GM23338 (cell line): ENCODE measurements around the gene ARID1B. TPM values are rescaled to one million over a fixed set of nuclear protein-coding genes. Genes with fewer than 3 reads are reported as not detected.

ENCODE experiments used
- ATAC-seq: fragments of 200-7000 bp; cut with Tn5 transposase; 3 replicates; pipeline ENCODE4 v1.9.1; 2020
- DNase-seq: peaks from one replicate; pipeline ENCODE4 v3.0.0-alpha.2; 2015; ENCODE audit warnings: low spot score
- H2AFZ ChIP-seq: fragments of 200-600 bp; sonication (generic); 2 replicates; pipeline ENCODE4 v1.8.0; 2016; ENCODE audit warnings: antibody characterized with exemption, mild to moderate bottlenecking, moderate library complexity
- H3F3A ChIP-seq: fragments of 200-600 bp; sonication (generic); replicated peaks from 2 replicates; pipeline ENCODE4 v1.8.0; 2017; ENCODE audit warnings: antibody characterized with exemption, mixed run types, low read depth
- H3K27ac ChIP-seq: fragments of 200-600 bp; sonication (generic); 2 replicates; pipeline ENCODE4 v1.6.1; 2016; ENCODE audit warnings: low read depth
- H3K27me3 ChIP-seq: fragments of 200-600 bp; sonication (generic); 2 replicates; pipeline ENCODE4 v1.8.0; 2016; ENCODE audit warnings: mild to moderate bottlenecking, mixed run types, moderate library complexity; ENCODE audit not compliant: insufficient read depth
- H3K36me3 ChIP-seq: fragments of 200-600 bp; sonication (generic); 2 replicates; pipeline ENCODE4 v1.8.0; 2016; ENCODE audit warnings: mild to moderate bottlenecking; ENCODE audit not compliant: insufficient read depth
- H3K4me1 ChIP-seq: fragments of 200-600 bp; sonication (generic); 2 replicates; pipeline ENCODE4 v1.8.0; 2016; ENCODE audit warnings: mild to moderate bottlenecking, moderate library complexity; ENCODE audit not compliant: insufficient read depth
- H3K4me2 ChIP-seq: fragments of 200-600 bp; sonication (generic); 2 replicates; pipeline ENCODE4 v1.7.1; 2017; ENCODE audit warnings: mixed run types
- H3K4me3 ChIP-seq: fragments of 200-600 bp; sonication (generic); 2 replicates; pipeline ENCODE4 v1.6.1; 2016; ENCODE audit warnings: mixed run types
- H3K79me2 ChIP-seq: fragments of 200-600 bp; sonication (generic); replicated peaks from 2 replicates; pipeline ENCODE4 v1.8.0; 2017; ENCODE audit warnings: mild to moderate bottlenecking; ENCODE audit not compliant: insufficient read depth
- H3K9me2 ChIP-seq: fragments of 200-600 bp; sonication (generic); 2 replicates; pipeline ENCODE4 v1.8.0; 2017; ENCODE audit not compliant: insufficient read depth
- H4K20me1 ChIP-seq: fragments of 200-600 bp; sonication (generic); replicated peaks from 2 replicates; pipeline ENCODE4 v1.8.0; 2017; ENCODE audit warnings: mild to moderate bottlenecking; ENCODE audit not compliant: insufficient read depth
- H3K27ac Mint-ChIP-seq: 2 replicates; pipeline ENCODE4 v1.8.0; 2020; ENCODE audit warnings: inconsistent platforms, mild to moderate bottlenecking, moderate library complexity, mixed read lengths
- H3K27me3 Mint-ChIP-seq: 3 replicates; pipeline ENCODE4 v1.8.0; 2022; ENCODE audit warnings: low read depth, mild to moderate bottlenecking, moderate library complexity, mixed read lengths, inconsistent platforms; ENCODE audit not compliant: insufficient read depth, poor library complexity
- H3K36me3 Mint-ChIP-seq: 3 replicates; pipeline ENCODE4 v1.8.0; 2021; ENCODE audit warnings: low read depth, mild to moderate bottlenecking, inconsistent platforms, moderate library complexity, mixed read lengths
- H3K4me1 Mint-ChIP-seq: 3 replicates; pipeline ENCODE4 v1.8.0; 2020; ENCODE audit warnings: mild to moderate bottlenecking, inconsistent platforms, mixed read lengths
- H3K4me3 Mint-ChIP-seq: 3 replicates; pipeline ENCODE4 v1.8.0; 2021; ENCODE audit warnings: moderate library complexity, mild to moderate bottlenecking, inconsistent platforms, mixed read lengths
- H3K9me3 Mint-ChIP-seq: 3 replicates; pipeline ENCODE4 v1.8.0; 2020; ENCODE audit warnings: moderate library complexity, mild to moderate bottlenecking, inconsistent platforms, mixed read lengths
- EZH2 ChIP-seq: fragments of 200-600 bp; sonication (generic); IDR thresholded peaks from one replicate; pipeline ENCODE4 v1.8.0; 2017; ENCODE audit warnings: antibody characterized with exemption, mild to moderate bottlenecking, low read depth; ENCODE audit not compliant: unreplicated experiment
- NANOG ChIP-seq: IDR thresholded peaks from 2 replicates; pipeline ENCODE4 v1.6.1; 2016; ENCODE audit warnings: antibody characterized with exemption, borderline replicate concordance
- STAT1 ChIP-seq: IDR thresholded peaks from one replicate; pipeline ENCODE4 v1.6.1; 2016; ENCODE audit warnings: antibody characterized with exemption; ENCODE audit not compliant: unreplicated experiment
- ZNF114 ChIP-seq: fragments of 250-450 bp; sonication (Bioruptor Pico); IDR thresholded peaks from 2 replicates; pipeline ENCODE4 v1.5.0; 2020; ENCODE audit warnings: mild to moderate bottlenecking, moderate library complexity
- ZNF331 ChIP-seq: fragments of 250-450 bp; sonication (Bioruptor Pico); IDR thresholded peaks from 2 replicates; pipeline ENCODE4 v1.5.0; 2020; ENCODE audit warnings: low read depth, mild to moderate bottlenecking, moderate library complexity
- polyA plus RNA-seq: library from polyadenylated mRNA; unstranded; fragments of >200 nt; fragmentation: Nextera tagmentation; extraction: Ambion mirVana; gene quantifications from 2 replicates; pipeline ENCODE4 v1.2.1, GENCODE V29; 2016
- total RNA-seq: library from RNA; depleted of rRNA; stranded (reverse); fragments of >200 nt; shearing (Covaris generic); gene quantifications from 2 replicates; pipeline ENCODE4 v1.2.3, GENCODE V29; 2014
- TF ChIP-seq, protein P1 (sequence below), 2 experiments: fragments of 200-600 bp in 1 of 2; sonication (generic) in 1 of 2; conservative IDR thresholded peaks; 2 replicates each; pipeline versions ENCODE4 v1.5.1 to v1.6.1; 2016 to 2017; ENCODE audit warnings: antibody characterized with exemption in 2 of 2, low read depth in 2 of 2, mild to moderate bottlenecking in 2 of 2, moderate library complexity in 1 of 2
- TF ChIP-seq, protein P2 (sequence below): IDR thresholded peaks from one replicate; pipeline ENCODE4 v1.6.1; 2018; ENCODE audit warnings: antibody characterized with exemption; ENCODE audit not compliant: unreplicated experiment
- TF ChIP-seq, protein P3 (sequence below): IDR thresholded peaks from 2 replicates; pipeline ENCODE4 v1.6.1; 2016; ENCODE audit warnings: antibody characterized with exemption

The ARID1B gene
- total and polyA plus RNA-seq, 2 experiments from 2014 or later: 59.3 to 72.2 TPM

DNA sequence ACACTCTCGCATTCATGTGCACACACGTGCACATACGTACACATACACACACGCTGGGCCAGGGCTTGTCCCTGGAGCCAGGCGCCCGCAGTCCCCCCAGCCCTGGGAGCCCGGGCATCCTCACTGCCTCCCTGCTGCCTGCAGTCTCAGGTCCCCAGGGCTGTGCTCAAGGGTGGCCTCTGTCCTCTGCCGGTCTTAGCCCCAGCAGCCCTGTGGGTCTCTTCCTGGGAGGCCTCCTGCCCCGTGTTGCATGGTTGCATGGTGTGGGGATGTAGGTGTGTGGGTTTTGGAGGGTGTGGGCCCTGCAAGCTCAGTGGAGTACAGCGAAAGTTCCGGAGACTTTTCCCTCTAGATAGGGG, 444.6 kb downstream of the ARID1B start (continued):
- TF ChIP-seq, protein P1, sequence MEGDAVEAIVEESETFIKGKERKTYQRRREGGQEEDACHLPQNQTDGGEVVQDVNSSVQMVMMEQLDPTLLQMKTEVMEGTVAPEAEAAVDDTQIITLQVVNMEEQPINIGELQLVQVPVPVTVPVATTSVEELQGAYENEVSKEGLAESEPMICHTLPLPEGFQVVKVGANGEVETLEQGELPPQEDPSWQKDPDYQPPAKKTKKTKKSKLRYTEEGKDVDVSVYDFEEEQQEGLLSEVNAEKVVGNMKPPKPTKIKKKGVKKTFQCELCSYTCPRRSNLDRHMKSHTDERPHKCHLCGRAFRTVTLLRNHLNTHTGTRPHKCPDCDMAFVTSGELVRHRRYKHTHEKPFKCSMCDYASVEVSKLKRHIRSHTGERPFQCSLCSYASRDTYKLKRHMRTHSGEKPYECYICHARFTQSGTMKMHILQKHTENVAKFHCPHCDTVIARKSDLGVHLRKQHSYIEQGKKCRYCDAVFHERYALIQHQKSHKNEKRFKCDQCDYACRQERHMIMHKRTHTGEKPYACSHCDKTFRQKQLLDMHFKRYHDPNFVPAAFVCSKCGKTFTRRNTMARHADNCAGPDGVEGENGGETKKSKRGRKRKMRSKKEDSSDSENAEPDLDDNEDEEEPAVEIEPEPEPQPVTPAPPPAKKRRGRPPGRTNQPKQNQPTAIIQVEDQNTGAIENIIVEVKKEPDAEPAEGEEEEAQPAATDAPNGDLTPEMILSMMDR (conservative IDR thresholded peaks at IDR 0.05; ENCODE audit: low read depth in 2 of 2): no peak
- TF ChIP-seq NANOG (no peak), ZNF114 (CRISPR knock-in tag) (no peak), EZH2 (no peak), ZNF331 (no peak)
- TF ChIP-seq, protein P2, sequence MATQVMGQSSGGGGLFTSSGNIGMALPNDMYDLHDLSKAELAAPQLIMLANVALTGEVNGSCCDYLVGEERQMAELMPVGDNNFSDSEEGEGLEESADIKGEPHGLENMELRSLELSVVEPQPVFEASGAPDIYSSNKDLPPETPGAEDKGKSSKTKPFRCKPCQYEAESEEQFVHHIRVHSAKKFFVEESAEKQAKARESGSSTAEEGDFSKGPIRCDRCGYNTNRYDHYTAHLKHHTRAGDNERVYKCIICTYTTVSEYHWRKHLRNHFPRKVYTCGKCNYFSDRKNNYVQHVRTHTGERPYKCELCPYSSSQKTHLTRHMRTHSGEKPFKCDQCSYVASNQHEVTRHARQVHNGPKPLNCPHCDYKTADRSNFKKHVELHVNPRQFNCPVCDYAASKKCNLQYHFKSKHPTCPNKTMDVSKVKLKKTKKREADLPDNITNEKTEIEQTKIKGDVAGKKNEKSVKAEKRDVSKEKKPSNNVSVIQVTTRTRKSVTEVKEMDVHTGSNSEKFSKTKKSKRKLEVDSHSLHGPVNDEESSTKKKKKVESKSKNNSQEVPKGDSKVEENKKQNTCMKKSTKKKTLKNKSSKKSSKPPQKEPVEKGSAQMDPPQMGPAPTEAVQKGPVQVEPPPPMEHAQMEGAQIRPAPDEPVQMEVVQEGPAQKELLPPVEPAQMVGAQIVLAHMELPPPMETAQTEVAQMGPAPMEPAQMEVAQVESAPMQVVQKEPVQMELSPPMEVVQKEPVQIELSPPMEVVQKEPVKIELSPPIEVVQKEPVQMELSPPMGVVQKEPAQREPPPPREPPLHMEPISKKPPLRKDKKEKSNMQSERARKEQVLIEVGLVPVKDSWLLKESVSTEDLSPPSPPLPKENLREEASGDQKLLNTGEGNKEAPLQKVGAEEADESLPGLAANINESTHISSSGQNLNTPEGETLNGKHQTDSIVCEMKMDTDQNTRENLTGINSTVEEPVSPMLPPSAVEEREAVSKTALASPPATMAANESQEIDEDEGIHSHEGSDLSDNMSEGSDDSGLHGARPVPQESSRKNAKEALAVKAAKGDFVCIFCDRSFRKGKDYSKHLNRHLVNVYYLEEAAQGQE: no peak

DNA sequence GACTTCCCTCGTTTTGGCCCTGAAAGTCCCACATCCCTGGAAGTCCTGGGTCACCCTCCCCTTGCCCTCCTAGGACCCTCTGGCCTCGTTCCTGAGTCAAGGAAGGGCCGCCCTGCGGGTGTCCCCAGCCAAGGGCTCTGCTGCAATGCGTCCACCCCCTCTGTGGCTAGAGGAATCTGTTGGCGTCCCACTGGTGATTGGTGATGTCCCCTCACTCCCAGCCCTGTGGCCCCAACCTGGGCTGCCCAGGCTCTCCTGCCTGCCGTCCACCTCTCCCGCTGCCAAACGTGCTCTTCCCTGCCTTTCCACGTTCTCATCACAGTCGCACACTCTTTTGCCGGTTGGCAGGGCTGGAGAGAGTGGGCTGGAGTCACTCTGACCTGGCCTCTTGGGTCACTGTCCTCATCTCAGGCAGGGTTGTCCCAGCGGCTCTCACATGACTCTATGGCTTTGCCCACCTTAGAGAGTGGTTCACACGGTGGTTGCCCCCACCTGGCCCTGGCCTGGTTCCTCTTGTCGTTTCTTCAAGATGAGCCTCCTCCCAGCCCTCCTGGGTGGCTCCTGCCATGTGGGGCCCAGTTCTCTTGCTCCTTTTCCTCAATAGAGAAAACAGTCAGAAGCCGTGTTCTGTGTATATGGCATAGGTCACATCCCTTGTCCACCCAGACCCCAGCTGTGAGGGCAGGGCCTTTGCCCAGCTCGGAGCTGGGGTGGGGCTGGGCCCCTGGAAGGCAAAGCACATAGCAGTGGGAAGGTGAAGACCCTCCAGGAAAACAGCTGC, 445.2 kb downstream of the ARID1B start:
- no peak for ATAC-seq
- Histone ChIP-seq H3K4me1 (no peaks in the 10 kb centered on the region), H3K79me2 (no peaks in the 10 kb centered on the region), H3K27me3 (no peaks in the 10 kb centered on the region), H3K36me3 (no peaks in the 10 kb centered on the region), H3K4me2 (no peak overlapping the region), H3K9me2 (no peaks in the 10 kb centered on the region), H3K27ac (no peak overlapping the region), H2AFZ (no peak overlapping the region), H3K4me3 (no peak overlapping the region), H3F3A (0 out of 2 replicates have a peak, but pooled peaks cover 8% of the 10 kb centered on the region), H4K20me1 (no peaks in the 10 kb centered on the region)
- H3K36me3 Mint-ChIP-seq: no peaks in the 10 kb centered on the region; the same call in 2 of the 3 replicates
- peaks cover 11% of the 10 kb centered on the region for H3K27me3 Mint-ChIP-seq
- no peak overlapping the region for H3K27ac Mint-ChIP-seq
- DNase-seq: no peak
- peaks cover 30% of the 10 kb centered on the region for H3K4me1 Mint-ChIP-seq
- H3K9me3 Mint-ChIP-seq: no peaks in the 10 kb centered on the region
- H3K4me3 Mint-ChIP-seq: no peak overlapping the region; the same call in 2 of the 3 replicates
- TF ChIP-seq, protein P1 (conservative IDR thresholded peaks at IDR 0.05; ENCODE audit: low read depth in 2 of 2): no peak
- TF ChIP-seq ZNF114 (CRISPR knock-in tag): no peak
- no peak for TF ChIP-seq ZNF331
- TF ChIP-seq STAT1: no peak
- TF ChIP-seq, protein P3, sequence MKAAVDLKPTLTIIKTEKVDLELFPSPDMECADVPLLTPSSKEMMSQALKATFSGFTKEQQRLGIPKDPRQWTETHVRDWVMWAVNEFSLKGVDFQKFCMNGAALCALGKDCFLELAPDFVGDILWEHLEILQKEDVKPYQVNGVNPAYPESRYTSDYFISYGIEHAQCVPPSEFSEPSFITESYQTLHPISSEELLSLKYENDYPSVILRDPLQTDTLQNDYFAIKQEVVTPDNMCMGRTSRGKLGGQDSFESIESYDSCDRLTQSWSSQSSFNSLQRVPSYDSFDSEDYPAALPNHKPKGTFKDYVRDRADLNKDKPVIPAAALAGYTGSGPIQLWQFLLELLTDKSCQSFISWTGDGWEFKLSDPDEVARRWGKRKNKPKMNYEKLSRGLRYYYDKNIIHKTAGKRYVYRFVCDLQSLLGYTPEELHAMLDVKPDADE: no peak
